A549 (cell line): ENCODE data around the gene HNF1B.

Experiments used
- KDM1A ChIP-seq: fragments of 200-600 bp; sonication (generic); IDR thresholded peaks from 2 replicates; pipeline ENCODE4 v1.6.1; 2016; ENCODE audit warnings: low read depth, mild to moderate bottlenecking
- RFX5 ChIP-seq: fragments of 450-650 bp; IDR thresholded peaks from 2 replicates; pipeline ENCODE4 v1.7.1; 2014; ENCODE audit warnings: antibody characterized with exemption, mild to moderate bottlenecking, moderate library complexity
- SMC3 ChIP-seq: fragments of >200 bp; sonication (Bioruptor Twin); formaldehyde crosslinking; IDR thresholded peaks from 3 replicates; pipeline ENCODE4 v1.6.1; 2018; ENCODE audit warnings: inconsistent platforms
- TF ChIP-seq, protein P1 (sequence below): fragments of >200 bp; sonication (Bioruptor Twin); formaldehyde crosslinking; IDR thresholded peaks from 3 replicates; pipeline ENCODE4 v1.5.1; 2016

DNA sequence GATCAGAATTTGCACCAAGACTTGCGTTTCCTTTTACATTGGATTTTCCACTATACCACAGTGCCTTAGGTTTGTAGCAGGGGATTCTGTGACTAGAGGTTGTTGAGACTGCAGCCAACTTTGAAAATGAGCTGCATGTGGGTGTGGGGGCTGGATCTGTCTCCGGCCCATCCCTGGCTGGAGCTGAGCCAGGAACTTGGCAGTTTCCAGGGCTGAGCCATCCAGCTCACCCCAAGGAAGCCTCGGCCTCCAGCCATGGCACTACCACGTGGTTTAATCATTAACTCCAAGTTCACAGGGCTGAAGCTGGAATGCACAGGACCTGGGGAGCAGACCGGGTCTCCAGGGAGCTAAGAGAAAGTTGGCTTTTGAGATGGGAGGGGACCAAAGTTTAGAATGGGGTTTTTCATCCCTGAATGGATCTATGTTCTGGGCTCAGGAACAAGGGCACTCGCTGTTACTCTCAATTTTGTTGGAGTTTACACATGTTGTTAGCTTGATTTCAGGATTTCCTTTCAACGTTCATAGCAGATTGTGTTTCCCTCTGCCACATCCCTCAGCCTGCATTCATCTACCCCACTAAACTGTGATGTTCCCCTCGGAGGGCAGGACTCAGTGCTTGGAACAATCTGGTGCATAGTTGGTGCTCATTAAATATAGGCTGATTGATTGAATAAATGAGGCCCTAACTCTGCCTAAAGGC is 42.3 kb upstream of the HNF1B start:
- TF ChIP-seq KDM1A (no peak), RFX5 (no peak), SMC3 (peak; percentile 20; the same call in 1 of the 3 replicates)
- TF ChIP-seq, protein P1, sequence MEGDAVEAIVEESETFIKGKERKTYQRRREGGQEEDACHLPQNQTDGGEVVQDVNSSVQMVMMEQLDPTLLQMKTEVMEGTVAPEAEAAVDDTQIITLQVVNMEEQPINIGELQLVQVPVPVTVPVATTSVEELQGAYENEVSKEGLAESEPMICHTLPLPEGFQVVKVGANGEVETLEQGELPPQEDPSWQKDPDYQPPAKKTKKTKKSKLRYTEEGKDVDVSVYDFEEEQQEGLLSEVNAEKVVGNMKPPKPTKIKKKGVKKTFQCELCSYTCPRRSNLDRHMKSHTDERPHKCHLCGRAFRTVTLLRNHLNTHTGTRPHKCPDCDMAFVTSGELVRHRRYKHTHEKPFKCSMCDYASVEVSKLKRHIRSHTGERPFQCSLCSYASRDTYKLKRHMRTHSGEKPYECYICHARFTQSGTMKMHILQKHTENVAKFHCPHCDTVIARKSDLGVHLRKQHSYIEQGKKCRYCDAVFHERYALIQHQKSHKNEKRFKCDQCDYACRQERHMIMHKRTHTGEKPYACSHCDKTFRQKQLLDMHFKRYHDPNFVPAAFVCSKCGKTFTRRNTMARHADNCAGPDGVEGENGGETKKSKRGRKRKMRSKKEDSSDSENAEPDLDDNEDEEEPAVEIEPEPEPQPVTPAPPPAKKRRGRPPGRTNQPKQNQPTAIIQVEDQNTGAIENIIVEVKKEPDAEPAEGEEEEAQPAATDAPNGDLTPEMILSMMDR = no peak
